Ishikawa (cell line): ENCODE measurements around the gene FBXL17.

ENCODE experiments used
- CEBPB ChIP-seq: IDR thresholded peaks from 2 replicates; pipeline ENCODE4 v1.6.1; 2012
- CREB1 ChIP-seq: IDR thresholded peaks from 2 replicates; pipeline ENCODE4 v1.6.1; 2012; ENCODE audit warnings: low read depth
- EGR1 ChIP-seq: IDR thresholded peaks from 2 replicates; pipeline ENCODE4 v1.6.1; 2012
- EP300 ChIP-seq: IDR thresholded peaks from 2 replicates; pipeline ENCODE4 v1.6.1; 2012; ENCODE audit warnings: borderline replicate concordance
- FOXM1 ChIP-seq: IDR thresholded peaks from 2 replicates; pipeline ENCODE4 v1.6.1; 2012; ENCODE audit warnings: low read depth, borderline replicate concordance
- NFIC ChIP-seq: IDR thresholded peaks from 2 replicates; pipeline ENCODE4 v1.6.1; 2012
- RAD21 ChIP-seq: IDR thresholded peaks from 2 replicates; pipeline ENCODE4 v1.6.1; 2012; ENCODE audit warnings: low read depth
- TAF1 ChIP-seq: IDR thresholded peaks from 2 replicates; pipeline ENCODE4 v1.6.1; 2012; ENCODE audit warnings: low read depth, mild to moderate bottlenecking
- TCF12 ChIP-seq: IDR thresholded peaks from 2 replicates; pipeline ENCODE4 v1.6.1; 2012; ENCODE audit warnings: low read depth
- TEAD4 ChIP-seq: IDR thresholded peaks from 2 replicates; pipeline ENCODE4 v1.6.1; 2012
- YY1 ChIP-seq: IDR thresholded peaks from 2 replicates; pipeline ENCODE4 v1.6.1; 2012; ENCODE audit warnings: low read depth
- ZBTB7A ChIP-seq: IDR thresholded peaks from 2 replicates; pipeline ENCODE4 v1.6.1; 2012; ENCODE audit warnings: low read depth
- TF ChIP-seq, protein P1 (sequence below): IDR thresholded peaks from 2 replicates; pipeline ENCODE4 v1.6.1; 2012; ENCODE audit warnings: low read depth, mild to moderate bottlenecking
- TF ChIP-seq, protein P2 (sequence below): IDR thresholded peaks from 2 replicates; pipeline ENCODE4 v1.6.1; 2012
- TF ChIP-seq, protein P3 (sequence below): IDR thresholded peaks from 2 replicates; pipeline ENCODE4 v1.6.1; 2012

FBXL17 gene

DNA sequence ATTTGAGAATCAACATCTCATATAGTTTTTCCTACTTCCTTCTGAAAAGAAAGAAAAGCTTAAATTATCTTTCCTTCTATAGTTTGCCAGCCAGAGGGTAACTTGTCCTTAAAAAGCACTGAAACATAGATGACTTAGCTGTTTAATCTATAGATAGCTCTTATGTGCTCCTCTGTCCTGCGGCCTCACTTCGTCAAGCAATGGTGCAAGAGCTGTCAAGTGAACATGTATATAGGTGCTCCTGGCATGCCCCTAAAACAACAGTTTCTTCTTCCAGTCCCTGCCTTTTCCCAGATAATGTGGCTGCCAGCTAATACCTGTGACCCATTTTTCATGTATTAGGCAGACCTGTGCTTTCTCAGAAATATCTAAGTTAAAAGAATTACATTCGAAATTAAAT is 423.5 kb downstream of the FBXL17 start:
- TF ChIP-seq TAF1, result no peak
- no peak for TF ChIP-seq RAD21
- TF ChIP-seq NFIC, result no peak
- no peak for TF ChIP-seq EP300
- no peak for TF ChIP-seq ZBTB7A

DNA sequence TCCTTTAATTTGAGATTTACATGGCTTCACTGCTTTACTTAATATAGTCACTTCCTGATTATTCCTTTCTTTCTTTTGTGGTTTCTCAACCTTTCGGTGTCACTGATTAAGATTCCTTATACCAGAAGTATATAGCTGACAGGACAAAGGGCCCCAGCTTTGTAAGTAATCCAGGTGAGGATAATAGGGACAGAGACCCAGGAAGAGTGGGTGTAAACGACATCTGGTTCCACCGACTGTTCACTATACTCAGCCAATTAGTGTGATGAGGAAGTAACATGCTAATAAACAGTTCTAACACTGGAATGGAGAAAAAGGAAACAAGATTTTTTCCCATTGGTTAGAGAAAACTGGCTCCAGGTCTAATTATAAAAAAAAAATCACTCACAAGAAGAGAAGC is 424.8 kb downstream of the FBXL17 start:
- TF ChIP-seq TEAD4 (no peak), RAD21 (no peak), CEBPB (no peak), TCF12 (no peak), YY1 (no peak), NFIC (no peak), EGR1 (no peak), CREB1 (no peak), ZBTB7A (no peak), TAF1 (no peak), FOXM1 (no peak), EP300 (no peak)
- TF ChIP-seq, protein P1, sequence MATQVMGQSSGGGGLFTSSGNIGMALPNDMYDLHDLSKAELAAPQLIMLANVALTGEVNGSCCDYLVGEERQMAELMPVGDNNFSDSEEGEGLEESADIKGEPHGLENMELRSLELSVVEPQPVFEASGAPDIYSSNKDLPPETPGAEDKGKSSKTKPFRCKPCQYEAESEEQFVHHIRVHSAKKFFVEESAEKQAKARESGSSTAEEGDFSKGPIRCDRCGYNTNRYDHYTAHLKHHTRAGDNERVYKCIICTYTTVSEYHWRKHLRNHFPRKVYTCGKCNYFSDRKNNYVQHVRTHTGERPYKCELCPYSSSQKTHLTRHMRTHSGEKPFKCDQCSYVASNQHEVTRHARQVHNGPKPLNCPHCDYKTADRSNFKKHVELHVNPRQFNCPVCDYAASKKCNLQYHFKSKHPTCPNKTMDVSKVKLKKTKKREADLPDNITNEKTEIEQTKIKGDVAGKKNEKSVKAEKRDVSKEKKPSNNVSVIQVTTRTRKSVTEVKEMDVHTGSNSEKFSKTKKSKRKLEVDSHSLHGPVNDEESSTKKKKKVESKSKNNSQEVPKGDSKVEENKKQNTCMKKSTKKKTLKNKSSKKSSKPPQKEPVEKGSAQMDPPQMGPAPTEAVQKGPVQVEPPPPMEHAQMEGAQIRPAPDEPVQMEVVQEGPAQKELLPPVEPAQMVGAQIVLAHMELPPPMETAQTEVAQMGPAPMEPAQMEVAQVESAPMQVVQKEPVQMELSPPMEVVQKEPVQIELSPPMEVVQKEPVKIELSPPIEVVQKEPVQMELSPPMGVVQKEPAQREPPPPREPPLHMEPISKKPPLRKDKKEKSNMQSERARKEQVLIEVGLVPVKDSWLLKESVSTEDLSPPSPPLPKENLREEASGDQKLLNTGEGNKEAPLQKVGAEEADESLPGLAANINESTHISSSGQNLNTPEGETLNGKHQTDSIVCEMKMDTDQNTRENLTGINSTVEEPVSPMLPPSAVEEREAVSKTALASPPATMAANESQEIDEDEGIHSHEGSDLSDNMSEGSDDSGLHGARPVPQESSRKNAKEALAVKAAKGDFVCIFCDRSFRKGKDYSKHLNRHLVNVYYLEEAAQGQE, result no peak
- TF ChIP-seq, protein P2, sequence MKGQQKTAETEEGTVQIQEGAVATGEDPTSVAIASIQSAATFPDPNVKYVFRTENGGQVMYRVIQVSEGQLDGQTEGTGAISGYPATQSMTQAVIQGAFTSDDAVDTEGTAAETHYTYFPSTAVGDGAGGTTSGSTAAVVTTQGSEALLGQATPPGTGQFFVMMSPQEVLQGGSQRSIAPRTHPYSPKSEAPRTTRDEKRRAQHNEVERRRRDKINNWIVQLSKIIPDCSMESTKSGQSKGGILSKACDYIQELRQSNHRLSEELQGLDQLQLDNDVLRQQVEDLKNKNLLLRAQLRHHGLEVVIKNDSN, result no peak
- TF ChIP-seq, protein P3, sequence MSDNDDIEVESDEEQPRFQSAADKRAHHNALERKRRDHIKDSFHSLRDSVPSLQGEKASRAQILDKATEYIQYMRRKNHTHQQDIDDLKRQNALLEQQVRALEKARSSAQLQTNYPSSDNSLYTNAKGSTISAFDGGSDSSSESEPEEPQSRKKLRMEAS, result no peak

DNA sequence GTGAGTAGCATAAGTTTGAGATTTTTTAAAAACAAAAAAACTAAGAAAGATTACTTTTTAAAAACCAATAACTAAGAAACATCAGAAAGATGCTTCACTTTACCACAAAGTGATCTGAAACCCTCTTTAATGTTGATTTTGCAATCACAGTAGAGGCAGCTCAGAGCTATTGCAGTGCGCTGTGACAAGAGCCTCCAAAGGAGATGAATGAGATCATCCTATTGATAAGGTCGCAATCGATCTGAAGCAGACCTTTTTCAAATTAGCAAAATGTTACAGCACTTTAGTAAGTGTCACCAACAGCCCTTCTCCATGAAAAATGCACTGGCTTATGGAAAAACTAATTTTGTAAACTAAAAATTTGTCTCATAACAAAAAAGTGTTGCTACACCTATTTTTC is 426.6 kb downstream of the FBXL17 start:
- TF ChIP-seq CREB1 (no peak), EP300 (no peak), NFIC (no peak)
- TF ChIP-seq, protein P2, result no peak

DNA sequence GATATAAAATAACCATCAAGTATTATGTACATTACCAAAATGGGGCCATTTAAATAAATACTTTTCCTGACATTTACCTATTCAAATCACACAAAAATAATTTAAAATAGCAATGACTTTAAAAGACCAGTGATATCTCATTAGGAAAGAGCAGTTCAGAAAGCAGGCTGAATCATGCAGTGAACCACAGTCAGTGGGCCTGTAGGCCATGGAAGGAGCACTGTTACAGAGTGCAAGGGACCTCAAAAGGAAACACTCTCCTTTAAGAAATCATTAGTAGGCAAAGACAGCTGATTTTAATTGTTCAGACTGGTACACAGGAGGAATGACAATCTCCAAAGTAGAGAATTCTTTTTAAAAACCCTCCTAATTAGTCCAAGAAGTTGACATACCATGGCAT is 427.6 kb downstream of the FBXL17 start:
- TF ChIP-seq, protein P1, result no peak
- TF ChIP-seq ZBTB7A, result no peak

DNA sequence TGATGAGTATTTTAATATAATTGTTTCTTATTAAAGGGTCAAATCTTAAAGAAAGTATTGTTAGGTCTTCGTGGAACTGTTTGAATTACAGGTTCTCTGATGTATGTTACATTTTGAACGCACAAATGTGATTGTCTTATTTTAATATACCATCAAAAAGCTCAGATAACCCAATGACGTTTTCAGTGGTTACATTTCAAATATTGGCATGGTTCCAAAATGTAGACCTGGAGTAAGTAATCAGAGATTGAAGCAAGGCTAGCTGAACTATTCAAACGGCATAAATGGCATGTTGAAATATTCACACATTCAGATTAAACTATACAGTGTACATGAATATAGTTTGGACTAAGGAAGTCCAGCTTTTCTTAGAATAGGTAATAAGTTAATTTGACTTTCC is 429.4 kb downstream of the FBXL17 start:
- TF ChIP-seq TAF1 (no peak), NFIC (peak; percentile 33; the same call in 1 of the 2 replicates), EP300 (no peak)
- TF ChIP-seq, protein P1, result no peak
- TF ChIP-seq, protein P2, result no peak

DNA sequence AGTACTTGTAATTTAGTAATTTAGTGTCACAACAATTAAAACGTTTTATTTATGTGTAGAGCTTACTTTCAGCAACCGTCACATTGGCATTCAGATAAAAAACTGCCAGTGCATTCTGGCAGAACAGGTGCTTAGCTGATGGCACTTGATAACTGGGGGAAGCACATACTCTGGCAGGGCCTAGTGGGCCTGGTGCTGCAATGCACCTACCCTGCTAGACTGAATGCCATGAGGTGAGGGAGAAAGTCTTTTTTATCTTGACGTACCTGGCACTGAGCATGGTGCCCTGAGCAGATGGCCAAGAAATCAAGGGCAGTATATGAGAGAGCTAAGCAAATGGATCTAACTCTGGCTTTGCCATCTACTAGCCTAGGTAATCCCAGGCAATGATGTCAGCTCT is 430.6 kb downstream of the FBXL17 start:
- TF ChIP-seq, protein P2, result no peak
- no peak for TF ChIP-seq RAD21
- TF ChIP-seq EGR1, result no peak
- TF ChIP-seq CREB1, result no peak
- TF ChIP-seq, protein P3, result no peak
- TF ChIP-seq TEAD4, result no peak
- TF ChIP-seq CEBPB, result no peak
- no peak for TF ChIP-seq YY1
- TF ChIP-seq ZBTB7A, result no peak
- no peak for TF ChIP-seq TCF12
- TF ChIP-seq, protein P1, result no peak
- no peak for TF ChIP-seq FOXM1
